Stimulated activated CD4-positive, alpha-beta T cell treated with anti-CD3 and anti-CD28 coated beads, TNF-alpha, amount 100 ng/mL, for 4 hours (primary cell): Measurements from ENCODE around the gene GLRA1.
"Not testable (repeated sequence)": the region's sequence is repeated elsewhere in the genome, so short reads cannot be mapped to it uniquely, and the experiment has no call there.

ENCODE experiments used
- DNase-seq, 3 experiments: peaks; one replicate each; pipeline ENCODE4 v3.0.0-alpha.2; 2020; ENCODE audit warnings: low read depth in 3 of 3

GLRA1 gene

DNA sequence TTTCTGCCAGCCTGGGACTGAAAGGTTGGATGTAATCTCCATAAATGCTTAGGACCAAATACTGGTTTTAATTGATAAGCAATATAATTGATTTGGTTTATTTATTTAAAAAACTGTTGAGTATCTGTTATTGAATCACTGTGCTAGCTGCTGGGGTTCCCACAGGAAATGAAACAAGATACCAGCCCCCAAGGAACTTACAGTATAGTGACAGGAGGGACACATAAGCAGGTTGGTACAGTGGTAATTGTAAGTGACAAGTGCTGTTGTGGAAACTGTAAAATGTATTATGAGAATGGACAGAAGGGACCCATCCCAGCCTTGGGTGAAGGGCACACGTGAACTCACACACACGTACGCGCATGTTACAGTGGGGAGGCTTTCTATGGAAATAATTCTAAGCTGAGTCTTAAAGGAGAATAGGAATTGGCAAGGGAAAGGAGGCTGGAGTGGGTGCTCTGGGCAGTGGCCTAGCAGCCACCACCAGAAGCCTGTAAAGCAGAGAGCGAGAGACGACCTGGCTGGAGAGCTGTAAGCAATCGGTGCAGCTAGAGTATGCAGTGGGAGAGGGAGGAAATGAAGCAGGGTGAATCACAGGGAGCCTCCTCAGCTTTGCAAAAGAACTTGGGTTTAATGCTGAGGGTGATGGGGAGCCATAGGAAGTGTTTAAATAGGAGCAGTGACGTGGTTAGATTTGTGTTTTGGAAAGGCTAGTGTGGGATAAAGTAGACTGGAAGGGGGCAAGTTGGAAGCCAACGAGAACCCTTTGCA is 39.3 kb downstream of the GLRA1 start:
- DNase-seq = no peak

DNA sequence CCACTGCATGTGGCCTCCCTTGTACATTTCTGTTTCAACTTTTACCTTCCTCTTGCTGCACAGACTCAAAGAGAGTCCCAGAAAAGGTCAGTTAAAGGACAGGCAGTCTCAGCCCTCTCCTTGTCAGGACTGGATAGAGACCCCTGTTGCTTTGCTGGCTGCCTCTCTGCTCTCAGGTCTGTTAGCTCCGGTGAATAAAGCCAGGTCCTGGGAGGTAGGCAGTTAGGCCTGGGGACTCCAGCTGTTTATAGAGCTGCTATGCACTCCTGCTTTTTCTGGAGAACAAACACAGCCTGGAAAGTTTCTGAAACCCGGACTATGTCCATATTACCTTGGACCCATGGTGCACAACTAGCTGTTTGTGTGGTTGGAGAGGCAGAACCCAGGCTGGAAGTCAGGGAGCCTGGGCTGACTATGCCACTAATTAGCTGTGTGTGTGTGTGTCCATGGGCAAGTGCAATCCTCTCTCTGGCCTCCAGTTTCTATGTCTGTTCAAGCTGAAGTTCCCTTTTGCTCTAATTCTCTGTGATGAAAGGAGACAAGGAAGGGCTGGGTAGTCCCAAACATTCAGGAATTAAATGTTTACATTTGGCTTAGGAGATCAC is 42.9 kb downstream of the GLRA1 start:
- DNase-seq = no peak

DNA sequence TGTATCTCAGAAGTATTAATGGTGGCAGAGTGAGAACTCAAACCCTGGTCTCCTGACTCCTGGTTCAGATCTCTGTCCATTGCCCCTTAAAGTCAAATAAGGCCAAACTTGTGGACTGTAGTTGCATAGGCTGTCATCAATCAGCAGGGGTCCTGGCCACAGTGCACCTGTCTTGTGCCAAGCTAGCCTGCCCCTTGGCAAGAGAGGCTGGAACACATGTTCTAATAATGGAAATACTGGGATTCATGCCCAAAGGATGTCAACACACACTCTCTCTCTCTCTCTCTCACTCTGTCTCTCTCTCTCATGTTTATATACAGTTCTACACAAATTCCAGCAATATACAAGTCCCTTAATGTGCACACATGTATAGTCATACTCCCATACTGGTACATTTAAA is 44.3 kb downstream of the GLRA1 start:
- no peak for DNase-seq

DNA sequence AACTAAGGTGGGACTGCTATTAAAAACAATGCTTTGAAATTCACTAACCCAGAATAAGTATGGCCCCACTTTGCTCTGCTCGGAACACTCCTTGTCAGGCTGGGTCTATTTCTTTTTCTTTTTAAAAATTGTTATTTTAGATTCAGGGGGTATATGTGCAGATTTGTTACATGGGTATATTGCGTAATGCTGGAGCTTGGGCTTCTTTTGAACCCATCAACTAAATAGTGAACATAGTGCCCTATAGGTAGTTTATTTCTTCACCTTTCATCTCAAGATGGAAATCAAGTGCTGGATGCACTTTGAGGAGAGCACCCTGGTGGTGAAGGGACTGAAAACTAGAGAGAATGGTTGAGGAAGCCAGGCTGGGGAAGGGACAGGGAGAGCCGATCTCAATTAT is 51.0 kb downstream of the GLRA1 start:
- no peak for DNase-seq

DNA sequence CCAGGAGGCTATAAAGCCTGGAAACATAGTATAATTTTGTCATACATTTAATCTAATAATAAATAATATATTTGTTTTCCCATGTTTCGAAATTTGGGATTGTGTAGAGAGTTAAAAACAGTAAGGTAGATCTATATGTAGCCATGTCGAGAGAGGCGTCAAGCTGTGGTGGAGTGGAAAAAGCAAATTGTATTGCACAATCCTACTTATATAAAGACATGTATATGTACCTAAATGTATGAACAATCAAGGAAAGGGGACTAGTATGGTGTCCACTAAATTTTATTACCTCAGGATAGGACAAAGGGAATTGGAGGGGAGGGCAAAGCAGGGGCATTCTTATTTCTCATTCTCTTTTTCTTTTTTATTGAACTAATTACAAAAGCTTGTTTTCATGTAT is 52.0 kb downstream of the GLRA1 start:
- no peak for DNase-seq

- DNase-seq = no peak
These were observed 53.8 kb downstream of the GLRA1 start for GRCh38 chr5:151870820-151871219.

DNA sequence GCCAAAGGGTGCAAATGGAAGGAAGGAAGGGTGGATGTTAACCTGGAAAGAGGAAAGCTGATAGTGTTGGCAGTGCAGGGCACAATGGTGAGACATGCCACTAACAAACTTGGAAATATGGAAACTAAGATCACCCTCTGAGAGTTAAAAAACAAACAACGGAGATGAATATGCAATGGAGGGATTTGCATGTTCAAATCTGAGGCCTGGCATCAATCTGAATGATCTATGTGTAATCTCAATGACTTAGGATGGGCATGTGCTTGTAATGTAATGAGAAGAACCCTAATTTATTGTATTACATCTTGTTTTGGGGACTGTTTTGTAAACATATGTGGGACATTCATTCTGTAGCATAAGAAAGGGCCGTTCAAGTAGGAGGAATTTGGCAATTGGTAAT is 54.4 kb downstream of the GLRA1 start:
- DNase-seq = no peak

GRCh38 chr5:151869843-151870242 is 54.8 kb downstream of the GLRA1 start:
- DNase-seq = no peak

GRCh38 chr5:151868451-151868850 is 56.2 kb downstream of the GLRA1 start:
- DNase-seq = no peak

GRCh38 chr5:151864061-151864748 is 60.4 kb downstream of the GLRA1 start:
- DNase-seq = no peak

- no peak for DNase-seq
These were observed 61.1 kb downstream of the GLRA1 start for GRCh38 chr5:151863566-151863965.

DNA sequence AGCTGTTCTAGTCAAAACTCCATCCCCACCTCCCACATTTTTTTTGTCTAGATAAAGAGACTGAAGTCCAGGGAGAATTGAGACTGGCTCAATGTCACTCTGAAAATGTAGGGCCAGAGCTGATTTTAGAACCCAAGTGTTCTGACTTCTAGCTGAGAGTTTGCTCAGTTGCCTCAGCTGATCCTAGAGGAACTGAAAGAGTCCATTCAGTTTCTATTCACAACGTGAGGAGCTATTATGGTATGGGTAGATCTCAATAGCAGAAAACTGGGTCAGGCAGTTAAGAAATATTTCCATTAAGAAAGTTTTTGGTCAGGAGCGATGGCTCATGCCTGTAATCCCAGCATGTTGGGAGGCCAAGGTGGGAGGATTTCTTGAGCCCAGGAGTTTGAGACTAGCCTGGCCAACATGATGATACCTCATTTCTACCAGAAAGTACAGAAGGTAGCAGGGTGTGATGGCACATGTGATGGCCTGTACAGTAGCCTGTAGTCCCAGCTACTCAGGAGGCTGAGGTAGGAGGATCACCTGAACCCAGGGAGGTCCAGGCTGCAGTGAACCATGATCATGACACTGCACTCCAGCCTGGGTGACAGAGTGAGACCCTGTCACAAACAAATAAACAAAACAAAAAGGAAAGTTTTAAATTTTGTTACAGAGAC is 61.7 kb downstream of the GLRA1 start:
- DNase-seq = no peak

GRCh38 chr5:151860867-151861266 is 63.8 kb downstream of the GLRA1 start:
- DNase-seq = not testable (repeated sequence)

DNA sequence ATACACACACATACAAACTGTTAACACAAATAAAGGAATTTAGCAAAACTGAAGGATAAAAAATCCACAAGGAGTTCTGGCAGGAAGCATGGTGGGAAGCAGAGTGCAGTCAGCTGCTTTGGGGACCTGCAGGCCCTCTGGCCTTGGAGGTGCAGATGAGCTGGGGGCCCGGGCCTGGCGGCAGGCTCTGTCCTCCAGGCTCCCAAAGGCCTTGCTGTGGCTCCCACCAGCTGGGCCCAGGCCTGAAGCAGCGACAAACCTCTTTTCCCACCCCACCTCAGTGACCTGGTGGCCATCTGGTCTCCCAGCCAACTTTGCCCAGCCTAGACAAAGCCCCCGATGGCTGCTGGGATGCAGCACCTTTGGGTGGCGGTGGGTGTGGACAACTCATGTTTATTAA is 67.8 kb downstream of the GLRA1 start:
- no peak for DNase-seq

DNA sequence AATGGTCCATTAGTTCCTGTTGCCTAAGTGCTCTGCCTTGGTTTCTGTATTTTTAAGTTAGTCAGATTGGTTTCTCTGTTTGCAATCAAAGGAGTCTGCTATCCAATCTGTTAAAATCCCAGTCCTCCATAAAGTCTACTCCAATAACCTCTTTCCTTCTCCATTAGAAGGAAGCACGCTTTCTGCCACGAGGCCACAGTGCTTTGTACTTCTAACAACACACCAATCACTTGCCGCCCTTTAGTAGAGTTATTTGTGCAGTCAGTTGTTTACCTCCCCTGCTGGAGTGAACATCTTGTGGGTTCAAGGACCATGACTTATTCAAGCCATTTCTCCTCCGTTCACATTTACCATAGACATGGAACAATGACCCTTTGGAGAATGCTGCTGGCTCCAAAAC is 69.0 kb downstream of the GLRA1 start:
- DNase-seq = no peak

DNA sequence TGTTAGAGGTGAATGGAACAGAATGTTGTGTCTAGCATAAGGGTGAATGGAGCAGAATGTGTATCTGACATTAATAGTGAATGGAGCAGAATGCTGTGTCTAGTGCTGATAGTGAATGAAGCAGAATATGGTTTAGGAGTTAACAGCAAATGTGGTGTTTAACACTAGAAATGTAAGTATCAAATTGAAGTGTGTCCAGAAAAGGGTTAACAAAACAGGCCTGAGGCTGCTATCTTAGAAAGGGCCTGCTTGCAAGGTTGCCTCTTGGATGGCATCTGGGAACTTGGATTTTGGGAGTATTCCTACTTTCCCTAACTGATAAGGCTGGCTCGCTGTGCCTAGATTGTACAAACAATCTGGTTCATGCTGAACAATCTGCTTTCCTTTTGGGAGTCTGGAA is 76.8 kb downstream of the GLRA1 start:
- DNase-seq = no peak

GRCh38 chr5:151846765-151847164 is 77.9 kb downstream of the GLRA1 start:
- DNase-seq = no peak

GRCh38 chr5:151832843-151833242 is 91.8 kb downstream of the GLRA1 start:
- DNase-seq = not testable (repeated sequence)

DNA sequence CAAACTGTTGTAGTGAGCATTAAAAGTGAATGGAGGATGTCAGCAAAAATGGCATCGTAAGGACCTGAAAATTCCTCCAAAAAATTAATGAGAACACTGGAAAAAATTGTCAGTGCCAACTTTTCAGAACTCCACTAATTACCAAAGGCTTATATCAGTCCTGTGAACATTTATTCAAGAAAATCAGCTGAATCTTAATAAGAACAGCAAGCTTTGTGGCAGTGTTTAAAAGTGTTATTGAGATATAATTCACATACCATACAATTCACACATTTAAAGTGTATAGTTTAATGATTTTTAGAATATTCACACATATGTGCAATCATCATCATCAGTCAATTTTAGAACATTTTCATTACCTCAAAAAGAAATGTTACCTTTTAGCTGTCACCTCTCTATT is 95.3 kb downstream of the GLRA1 start:
- DNase-seq = no peak

DNA sequence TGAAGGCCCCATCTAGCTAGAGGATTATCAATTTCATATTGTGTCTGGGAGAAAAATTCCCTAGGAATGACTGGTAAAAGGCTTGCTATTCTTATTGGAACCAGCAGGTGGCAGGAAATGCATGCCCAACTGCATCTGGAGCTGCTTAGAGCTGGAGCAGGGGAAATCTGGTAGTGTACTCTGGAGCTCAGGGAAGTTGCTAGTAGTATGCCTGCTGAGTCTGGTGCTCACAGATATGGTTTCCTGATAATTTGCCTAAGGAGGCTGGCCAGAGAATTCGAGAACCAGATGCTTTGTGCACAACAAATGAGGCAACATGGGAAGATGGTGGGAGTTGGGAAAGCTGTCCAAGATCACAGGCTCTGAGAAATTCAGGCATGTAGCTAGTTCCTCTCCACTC is 99.2 kb downstream of the GLRA1 start:
- no peak for DNase-seq

- DNase-seq = no peak
These were observed 102.5 kb downstream of the GLRA1 start for GRCh38 chr5:151822141-151822540.

DNA sequence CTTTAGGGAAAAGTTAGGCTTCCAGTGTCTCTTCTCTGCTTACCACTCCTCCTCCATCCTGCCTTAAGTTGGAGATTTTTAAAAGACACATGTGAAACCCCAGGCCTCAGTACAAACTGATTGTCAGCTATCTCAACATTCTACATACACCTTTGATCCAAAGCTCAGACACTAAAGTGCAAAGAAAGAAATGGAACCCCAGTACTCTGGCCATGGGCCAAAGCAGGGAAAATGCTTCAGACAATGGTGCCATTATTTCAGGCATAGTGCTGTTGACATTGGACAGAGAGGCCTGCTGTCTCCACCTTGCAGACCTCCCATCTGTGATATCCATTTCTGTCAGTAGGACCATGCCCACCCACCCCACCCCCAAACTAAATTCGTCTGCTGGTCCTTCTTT is 103.7 kb downstream of the GLRA1 start:
- no peak for DNase-seq

DNA sequence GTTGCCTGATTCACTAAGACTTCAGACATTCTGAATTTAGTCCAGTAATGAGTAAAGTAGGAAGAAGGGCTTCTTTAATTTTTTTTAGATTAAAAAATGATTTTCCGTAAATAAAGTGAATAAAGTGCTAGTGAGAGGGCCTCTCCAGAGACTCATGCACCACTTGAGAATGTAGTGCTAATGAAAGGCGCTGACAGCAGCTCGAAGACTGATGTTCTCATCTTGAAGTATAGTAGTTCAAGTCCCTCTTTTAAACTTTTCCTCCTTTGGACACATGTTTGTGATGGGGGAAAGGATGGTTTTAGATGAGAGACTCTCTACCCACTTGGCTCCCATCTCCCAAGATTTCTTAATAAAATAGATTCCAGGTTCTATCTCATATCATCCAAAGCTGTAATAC is 104.4 kb downstream of the GLRA1 start:
- DNase-seq = no peak
